GM21360 (cell line): Measurements from ENCODE around the gene ESR2.
"Not testable (repeated sequence)": the region's sequence is repeated elsewhere in the genome, so short reads cannot be mapped to it uniquely, and the experiment has no call there.

Experiments
- ATAC-seq: cut with Tn5 transposase; IDR thresholded peaks from one replicate; pipeline ENCODE4 v1.9.1; 2021; ENCODE audit warnings: mild to moderate bottlenecking, moderate library complexity; ENCODE audit not compliant: unreplicated experiment

ESR2 gene

GRCh38 chr14:64158608-64159007, 135.6 kb downstream of the ESR2 start:
- ATAC-seq = no peak

DNA sequence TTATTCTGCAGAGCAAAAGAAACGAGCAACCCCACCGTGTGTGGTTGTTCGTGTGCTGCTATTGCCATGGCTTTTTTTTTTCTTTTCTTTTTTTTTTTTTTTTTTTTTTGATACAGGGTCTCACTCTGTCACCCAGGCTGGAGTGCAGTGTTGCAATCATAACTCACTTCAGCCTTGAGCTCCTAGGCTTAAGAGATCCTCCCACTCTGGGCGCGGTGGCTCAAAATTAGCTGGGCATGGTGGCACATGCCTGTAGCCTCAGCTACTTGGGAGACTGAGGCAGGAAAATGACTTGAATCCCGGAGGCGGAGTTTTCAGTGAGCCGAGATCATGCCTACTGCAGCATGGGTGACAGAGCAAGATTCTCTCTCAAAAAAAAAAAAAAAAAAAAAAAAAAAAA, 144.2 kb downstream of the ESR2 start:
- ATAC-seq = no peak

- ATAC-seq = no peak
Measured at GRCh38 chr14:64147126-64147790, 146.9 kb downstream of the ESR2 start.

GRCh38 chr14:64137657-64138290, 156.4 kb downstream of the ESR2 start:
- ATAC-seq = no peak

DNA sequence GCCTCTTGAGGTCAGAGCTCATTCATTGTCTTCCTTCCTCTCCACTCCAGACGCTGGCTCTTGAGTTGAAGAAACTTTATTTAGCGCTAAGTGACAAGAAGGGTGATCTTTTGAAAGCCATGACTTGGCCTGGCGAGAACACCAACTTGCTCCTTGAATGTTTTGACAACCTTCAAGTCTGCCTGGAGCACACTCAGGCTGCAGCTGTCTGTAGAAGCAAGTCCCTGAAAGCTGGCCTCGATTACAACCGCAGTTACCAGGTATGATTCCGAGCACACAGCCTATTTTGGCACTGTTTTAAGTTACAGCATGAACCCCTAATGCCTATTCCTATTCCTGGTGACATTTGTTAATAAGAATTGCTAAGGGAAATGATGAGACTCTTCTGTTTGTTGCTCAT, 167.6 kb downstream of the ESR2 start:
- no peak for ATAC-seq

GRCh38 chr14:64125270-64125669, 168.9 kb downstream of the ESR2 start:
- no peak for ATAC-seq

DNA sequence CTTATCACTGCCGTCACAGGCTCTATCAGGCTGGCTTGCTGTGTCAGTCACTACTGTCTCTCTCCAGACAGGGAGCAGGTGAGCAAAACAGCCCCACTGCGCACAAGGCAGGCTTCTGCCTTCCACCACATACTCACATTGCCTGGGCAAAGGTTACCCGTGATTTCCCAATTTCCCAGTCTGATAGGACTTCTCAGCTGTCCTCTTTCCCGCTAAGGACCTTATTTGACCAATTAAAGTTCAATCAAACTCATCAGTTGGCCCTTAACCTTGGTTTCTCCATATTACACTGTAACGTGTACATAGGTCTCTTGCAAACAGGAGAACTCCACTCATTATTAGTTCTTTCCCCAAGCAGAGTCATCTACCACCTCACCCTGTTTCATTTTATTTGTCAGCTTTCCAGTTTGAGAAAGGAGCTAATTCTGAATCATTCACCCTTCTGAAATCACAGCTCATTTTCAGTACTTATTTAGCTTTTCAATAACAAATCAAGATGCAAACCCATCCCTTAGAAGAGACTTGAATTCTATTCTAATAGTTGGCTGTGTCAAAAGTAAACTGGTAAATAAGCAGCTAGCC, 170.8 kb downstream of the ESR2 start:
- ATAC-seq = no peak

DNA sequence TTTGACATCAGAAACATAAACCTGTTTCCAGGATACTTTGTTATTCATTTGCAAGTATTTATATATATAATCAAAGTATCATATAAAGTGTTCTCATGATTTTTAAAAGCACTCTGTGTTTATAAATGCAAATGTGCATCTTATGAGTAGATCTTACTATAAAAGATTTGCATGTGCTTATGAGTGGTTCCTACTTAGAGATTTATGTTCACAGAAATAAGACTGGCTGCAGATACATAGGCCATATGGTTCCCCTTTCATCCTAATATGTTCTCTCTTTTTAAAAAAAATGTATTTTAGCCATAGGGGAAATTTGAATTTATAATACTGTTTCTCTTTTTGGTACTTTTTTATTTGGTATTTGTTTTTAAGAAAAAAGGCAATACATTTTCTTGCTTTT, 174.2 kb downstream of the ESR2 start:
- ATAC-seq = no peak

DNA sequence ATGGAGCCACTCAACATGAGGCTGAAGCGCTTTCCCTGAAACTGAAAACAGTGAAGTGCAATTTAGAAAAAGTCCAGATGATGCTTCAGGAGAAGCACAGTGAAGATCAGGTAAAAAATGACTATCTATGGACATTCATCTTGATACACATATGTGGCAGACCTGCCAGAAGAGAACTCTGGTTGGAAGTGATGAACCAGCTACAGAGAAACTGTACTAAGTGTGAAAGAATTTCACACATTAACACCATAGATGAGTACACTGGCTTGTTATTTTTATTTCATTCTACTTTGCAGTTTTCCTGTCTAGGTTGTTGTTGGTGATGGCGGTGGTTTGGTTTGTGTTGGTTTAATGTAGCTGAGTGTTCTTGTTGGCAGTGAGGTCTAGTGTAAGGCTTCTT, 174.7 kb downstream of the ESR2 start:
- ATAC-seq = no peak

GRCh38 chr14:64118892-64119291, 175.3 kb downstream of the ESR2 start:
- ATAC-seq = no peak

DNA sequence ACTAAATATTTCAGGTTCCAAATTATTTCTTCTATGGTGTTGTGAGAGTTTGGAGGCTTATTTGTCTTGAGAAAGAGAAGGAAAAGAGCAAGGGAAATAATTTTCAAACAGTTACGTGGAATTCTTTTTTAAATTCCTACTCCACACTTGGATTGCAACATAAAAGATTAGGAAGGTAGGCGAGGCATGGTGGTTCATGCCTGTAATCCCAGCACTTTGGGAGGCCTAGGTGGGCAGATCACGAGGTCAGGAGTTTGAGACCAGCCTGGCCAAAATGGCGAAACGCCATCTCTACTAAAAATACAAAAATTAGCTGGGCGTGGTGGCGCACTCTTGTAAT, 175.8 kb downstream of the ESR2 start:
- not testable (repeated sequence) for ATAC-seq

DNA sequence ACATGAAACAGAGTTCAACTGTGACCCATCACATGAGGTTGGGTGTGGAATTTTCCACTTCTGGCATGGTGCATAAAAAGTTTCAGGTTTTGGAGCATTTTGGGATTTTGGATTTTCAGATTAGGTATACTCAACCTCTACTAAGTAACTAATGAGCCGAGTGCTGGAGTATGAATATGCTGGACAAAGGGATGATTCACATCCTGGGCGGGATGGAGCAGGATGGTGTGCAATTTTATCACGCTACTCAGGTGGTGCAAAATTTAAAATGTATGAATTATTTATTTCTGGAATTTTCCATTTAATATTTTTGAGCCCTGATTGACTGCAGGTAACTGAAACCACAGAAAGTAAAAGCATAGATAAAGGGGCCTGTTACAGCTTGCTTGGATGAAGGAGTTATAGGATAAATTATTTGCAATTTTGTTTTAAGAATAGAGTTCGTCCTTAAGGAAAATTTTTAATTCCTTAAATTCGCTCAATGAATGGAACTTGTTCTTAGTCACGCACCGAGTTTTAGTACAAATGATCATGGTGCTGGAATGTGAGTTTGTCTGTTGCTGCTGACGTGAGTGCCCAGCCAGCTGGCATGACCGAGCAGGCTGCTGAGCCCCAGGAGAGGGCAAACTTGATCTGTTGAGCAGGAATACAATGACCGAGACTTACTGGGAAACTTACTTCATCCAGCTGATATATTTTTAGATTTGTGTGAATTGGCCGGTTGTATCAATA, 176.3 kb downstream of the ESR2 start:
- ATAC-seq = no peak

DNA sequence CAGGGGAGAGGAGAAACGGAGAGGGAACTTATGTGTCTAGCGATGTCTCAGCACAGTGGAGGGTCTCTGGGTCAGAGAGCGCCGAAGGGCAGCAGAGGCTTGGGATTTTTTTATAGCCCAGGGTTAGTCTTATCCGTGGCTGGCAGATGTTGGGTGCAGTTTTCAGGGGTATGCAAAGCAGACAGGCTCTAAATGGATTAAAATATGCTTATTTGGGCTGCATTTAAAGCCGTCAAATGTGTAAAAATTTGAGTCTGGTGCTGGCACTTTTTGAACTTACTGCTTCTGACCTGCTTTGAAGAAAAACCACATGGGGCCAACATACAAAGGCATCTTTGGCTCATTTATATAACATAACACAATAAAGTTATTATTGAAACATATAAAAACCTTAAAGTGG, 178.8 kb downstream of the ESR2 start:
- no peak for ATAC-seq

DNA sequence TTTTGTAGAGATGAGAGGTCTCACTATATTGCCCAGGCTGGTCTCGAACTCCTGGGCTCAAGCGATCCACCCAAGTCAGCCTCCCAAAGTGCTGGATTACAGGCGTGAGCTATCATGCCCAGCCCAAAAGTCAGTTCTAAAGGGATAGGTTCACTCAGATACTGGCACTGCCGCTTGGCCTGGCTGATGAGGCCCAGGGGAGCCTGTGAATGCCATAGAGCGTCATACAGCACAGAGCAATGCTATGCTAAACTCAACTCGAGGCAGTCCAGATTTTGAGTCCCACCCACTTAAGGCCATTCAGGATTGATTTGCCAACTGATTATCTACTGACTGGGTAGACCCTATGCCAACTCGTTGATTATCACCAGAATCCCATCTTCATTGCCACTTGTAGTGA, 179.4 kb downstream of the ESR2 start:
- no peak for ATAC-seq

- ATAC-seq = no peak
Measured at GRCh38 chr14:64114166-64114565, 180.0 kb downstream of the ESR2 start.

GRCh38 chr14:64112867-64113678, 181.1 kb downstream of the ESR2 start:
- no peak for ATAC-seq

GRCh38 chr14:64110802-64111201, 183.4 kb downstream of the ESR2 start:
- ATAC-seq = no peak

DNA sequence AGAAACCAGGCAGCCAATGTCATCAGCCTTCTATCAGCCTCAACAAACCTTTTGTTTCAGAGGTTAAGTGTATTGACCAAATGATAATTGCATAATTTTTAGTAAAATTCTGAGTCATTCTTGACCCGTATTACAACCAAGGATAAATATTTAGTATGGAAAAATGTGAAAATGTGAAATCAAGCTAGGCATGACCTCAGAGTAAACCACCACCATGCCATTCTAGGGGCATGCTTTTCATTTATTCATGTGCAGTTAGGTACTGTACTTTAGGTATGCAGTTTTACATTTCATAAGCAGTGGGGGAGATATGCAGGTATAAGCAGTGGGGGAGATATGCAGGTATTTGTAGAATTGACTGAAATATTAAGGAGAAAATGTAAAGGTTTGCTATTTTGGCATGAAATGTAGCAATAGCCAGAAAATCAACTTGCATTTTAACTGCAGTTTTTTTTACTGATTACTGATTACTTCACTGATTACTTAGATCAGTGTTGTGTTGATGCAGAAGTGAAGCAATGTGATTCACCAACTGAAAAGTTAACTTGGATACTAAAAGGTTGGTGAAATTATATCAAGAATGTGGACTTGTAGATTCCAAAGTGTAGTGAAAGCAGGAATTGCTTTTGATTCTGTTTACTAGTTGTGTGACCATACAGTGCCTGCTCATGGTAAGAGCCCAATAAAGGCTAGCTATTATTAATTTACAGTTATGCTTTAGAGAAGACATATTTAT, 184.2 kb downstream of the ESR2 start:
- ATAC-seq = no peak

- no peak for ATAC-seq
Measured at GRCh38 chr14:64107438-64107837, 186.7 kb downstream of the ESR2 start.

DNA sequence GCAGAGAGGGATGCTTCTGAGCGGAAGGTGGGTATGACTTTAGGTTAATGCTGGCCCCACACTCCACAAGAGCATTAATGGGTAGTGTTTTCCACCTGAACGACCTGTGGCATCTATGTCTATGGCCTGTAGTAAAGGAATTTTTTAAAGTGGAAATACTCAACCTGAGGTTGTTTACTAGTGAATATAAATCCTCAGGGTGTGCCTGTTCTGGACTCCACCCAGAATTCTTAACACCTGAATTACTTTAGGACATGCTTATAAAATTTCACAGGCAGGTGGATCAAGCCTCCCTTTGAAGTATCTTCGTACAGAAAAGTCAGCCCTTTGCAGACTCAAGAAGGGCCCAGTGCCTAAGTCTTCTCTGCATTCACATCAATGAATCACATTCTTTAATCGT, 196.1 kb downstream of the ESR2 start:
- ATAC-seq = no peak
